Naive B cell (primary cell): ENCODE measurements around the gene NXNL2. TPM values are rescaled to one million over a fixed set of nuclear protein-coding genes. Genes with fewer than 3 reads are reported as not detected.

Experiments used
- ATAC-seq, 2 donors: fragments of 150-1000 bp; cut with Tn5 transposase; 2 replicates each; pipeline ENCODE4 v1.10.0; 2021; ENCODE audit warnings: low read depth in 2 of 2, mild to moderate bottlenecking in 2 of 2, moderate library complexity in 2 of 2
- DNase-seq: peaks from one replicate; pipeline ENCODE4 v3.0.0; 2022
- H3K27ac Mint-ChIP-seq, 6 donors: one replicate each; pipeline ENCODE4 v1.8.0; 2020 to 2022; ENCODE audit warnings: mild to moderate bottlenecking in 6 of 6, mixed read lengths in 6 of 6, moderate library complexity in 5 of 6, inconsistent platforms in 2 of 6
- H3K27me3 Mint-ChIP-seq, 3 donors: one replicate each; pipeline ENCODE4 v1.8.0; 2021 to 2022; ENCODE audit warnings: mixed read lengths in 3 of 3, mild to moderate bottlenecking in 1 of 3
- H3K36me3 Mint-ChIP-seq, 2 donors: one replicate each; pipeline ENCODE4 v1.8.0; 2020 to 2022; ENCODE audit warnings: mixed read lengths in 2 of 2, inconsistent platforms in 1 of 2, mild to moderate bottlenecking in 1 of 2
- H3K4me1 Mint-ChIP-seq, 3 donors: one replicate each; pipeline ENCODE4 v1.8.0; 2020 to 2022; ENCODE audit warnings: mixed read lengths in 3 of 3, inconsistent platforms in 1 of 3, mild to moderate bottlenecking in 1 of 3, moderate library complexity in 1 of 3
- H3K4me3 Mint-ChIP-seq, 8 donors: one replicate each; pipeline ENCODE4 v1.8.0; 2020 to 2022; ENCODE audit warnings: mild to moderate bottlenecking in 8 of 8, mixed read lengths in 8 of 8, moderate library complexity in 8 of 8, inconsistent platforms in 2 of 8
- H3K9me3 Mint-ChIP-seq, 7 donors: one replicate each; pipeline ENCODE4 v1.8.0; 2020 to 2022; ENCODE audit warnings: mixed read lengths in 7 of 7, mild to moderate bottlenecking in 5 of 7, inconsistent platforms in 2 of 7, moderate library complexity in 1 of 7
- polyA plus RNA-seq, 6 donors: library from polyadenylated mRNA; unstranded; fragments of 300-500 nt; fragmentation: Illumina TruSeq; gene quantifications; one replicate each; pipeline ENCODE4 v1.2.3, GENCODE V29; 2021; ENCODE audit warnings: low read depth in 6 of 6

The NXNL2 gene
- polyA plus RNA-seq, 6 donors from 2014 or later, result not detected

DNA sequence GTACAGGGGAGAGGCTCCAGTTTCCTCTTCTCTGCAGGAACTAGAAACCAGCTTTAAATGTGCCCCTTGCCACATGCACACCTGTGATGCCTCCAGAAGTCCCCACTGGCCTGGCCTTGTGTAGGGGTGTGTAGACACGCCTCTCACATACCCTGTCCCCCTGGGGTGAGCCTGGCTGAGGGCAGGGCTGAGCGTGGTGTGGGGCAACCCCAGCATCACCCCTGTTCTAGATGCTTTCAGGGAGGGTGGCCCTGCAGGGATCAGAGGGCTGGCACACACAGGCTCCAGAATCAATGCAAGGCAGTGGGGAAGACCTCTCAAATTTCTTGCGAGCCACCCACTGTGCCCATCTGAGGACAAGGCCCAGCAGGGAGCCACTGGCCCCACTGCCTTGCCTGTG is 54.7 kb downstream of the NXNL2 start:
- H3K4me3 Mint-ChIP-seq, result no peak overlapping the region
- DNase-seq (no peak), ATAC-seq (no peak)
- H3K36me3 Mint-ChIP-seq, result peaks cover 0 to 5% of the 10 kb centered on the region in 2 donors
- no peak overlapping the region for H3K27ac Mint-ChIP-seq
- H3K9me3 Mint-ChIP-seq, result peaks cover 0 to 6% (median 3%) of the 10 kb centered on the region in 7 donors
- no peaks in the 10 kb centered on the region for H3K27me3 Mint-ChIP-seq
- peaks cover 0 to 8% (median 3%) of the 10 kb centered on the region in 3 donors for H3K4me1 Mint-ChIP-seq

DNA sequence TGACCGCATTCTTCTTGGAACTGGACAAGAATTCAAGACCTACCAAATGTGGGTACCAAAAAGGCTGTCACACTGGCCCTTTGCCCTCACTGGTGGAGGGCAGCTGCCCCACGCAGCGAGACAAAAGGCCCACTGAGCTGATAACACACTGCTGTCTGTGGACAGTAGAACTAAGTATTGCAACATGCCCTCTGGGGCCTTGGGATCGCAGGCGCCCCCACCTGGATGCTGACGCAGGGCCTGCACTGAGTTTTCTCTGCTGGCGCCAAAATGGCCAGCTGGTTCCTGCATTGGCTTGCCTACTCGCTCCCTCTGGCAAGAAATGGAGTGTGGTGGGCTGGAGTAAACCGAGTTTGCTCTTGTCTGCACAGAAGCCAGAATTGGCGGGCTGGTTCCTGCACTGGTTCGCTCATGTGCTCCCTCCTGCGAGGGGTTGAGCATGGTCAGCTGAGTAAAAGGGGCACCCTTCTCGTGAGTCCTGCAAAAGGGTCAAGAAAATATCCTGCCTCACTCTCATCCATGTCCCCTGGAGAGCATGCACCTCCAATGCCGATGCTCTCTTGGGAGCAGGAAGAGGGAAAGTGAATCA is 55.7 kb downstream of the NXNL2 start:
- ATAC-seq, result no peak
- peaks cover 0 to 6% (median 3%) of the 10 kb centered on the region in 7 donors for H3K9me3 Mint-ChIP-seq
- no peak overlapping the region for H3K4me3 Mint-ChIP-seq
- peaks cover 0 to 5% of the 10 kb centered on the region in 2 donors for H3K36me3 Mint-ChIP-seq
- no peak for DNase-seq
- no peaks in the 10 kb centered on the region for H3K27me3 Mint-ChIP-seq
- no peak overlapping the region for H3K27ac Mint-ChIP-seq
- H3K4me1 Mint-ChIP-seq, result peaks cover 0 to 5% (median 0%) of the 10 kb centered on the region in 3 donors

DNA sequence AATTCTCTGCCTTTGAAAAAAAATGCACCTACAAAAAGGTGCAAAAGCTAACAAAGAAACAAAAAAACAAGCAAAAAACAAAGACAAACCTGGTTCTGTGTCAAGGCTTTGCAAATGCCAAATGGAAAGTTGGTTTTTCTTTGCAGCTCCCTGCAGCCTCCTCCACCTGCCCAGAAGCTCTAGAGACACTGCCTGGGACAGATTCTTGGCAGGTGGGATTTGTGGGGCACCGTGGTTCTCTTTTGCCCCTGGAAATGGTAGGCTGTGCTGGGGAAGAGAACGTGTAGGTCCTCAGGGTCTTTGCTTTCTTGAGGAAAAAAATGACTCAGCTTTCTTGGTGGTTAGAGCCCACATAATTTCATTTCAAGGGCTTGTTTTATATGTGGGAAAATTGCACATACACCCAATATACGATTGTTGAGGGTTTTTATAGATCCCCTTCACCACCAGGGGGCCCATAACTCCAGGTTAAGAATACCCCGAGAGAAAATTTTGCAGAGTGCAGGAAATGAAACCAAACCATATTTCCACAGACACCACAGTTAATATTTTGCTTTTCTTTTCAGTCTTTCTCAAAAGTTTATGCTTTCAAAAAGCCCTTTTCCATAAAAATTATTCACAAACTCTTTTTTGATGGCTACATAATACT is 58.7 kb downstream of the NXNL2 start:
- Mint-ChIP-seq H3K4me3 (peak overlapping the region in 2 of 8 donors; percentile 25 to 47), H3K9me3 (no peaks in the 10 kb centered on the region), H3K4me1 (peaks cover 10 to 16% (median 11%) of the 10 kb centered on the region in 3 donors), H3K27ac (no peak overlapping the region), H3K27me3 (peaks cover 0 to 6% (median 0%) of the 10 kb centered on the region in 3 donors), H3K36me3 (no peaks in the 10 kb centered on the region)
- ATAC-seq (peak; percentile 60 to 66), DNase-seq (peak; percentile 53)

Other genes with a start within 250 kb of the NXNL2 start
- 10 to 100 TPM; 15.4 to 32.6 (median 23.0) TPM for gene SPIN1, start 146.7 kb upstream of the NXNL2 start, polyA plus RNA-seq